Measurements from ENCODE around the gene PNMT. TPM values are rescaled to one million over a fixed set of nuclear protein-coding genes. Genes with fewer than 3 reads are reported as not detected.

The PNMT gene
- total RNA-seq, 2 donors from 2014 or later, result 14.9 to 26.2 TPM

Other genes starting within 250 kb of the PNMT start
- 10 to 100 TPM; 15.9 to 19.0 TPM for gene MED1, start 217.2 kb upstream of the PNMT start, total RNA-seq
- gene CDK12, start 207.0 kb upstream of the PNMT start, total RNA-seq, result 10 to 100 TPM; 15.9 to 18.9 TPM
- not detected for gene NEUROD2, start 60.5 kb upstream of the PNMT start, total RNA-seq
- gene PPP1R1B, start 41.5 kb upstream of the PNMT start, total RNA-seq, result 1 to 10 TPM in 1 of 2 donors, not detected in 1; 6.7 TPM
- gene STARD3, start 31.3 kb upstream of the PNMT start, total RNA-seq, result 10 to 100 TPM; 18.5 to 22.2 TPM
- gene TCAP, start 3.1 kb upstream of the PNMT start, total RNA-seq, result 1,000 to 10,000 TPM; 3,380 to 5,284 TPM
- 10 to 100 TPM; 14.0 to 21.6 TPM for gene PGAP3, start 19.6 kb downstream of the PNMT start, total RNA-seq
- 10 to 100 TPM; 73.5 to 85.5 TPM for gene ERBB2, start 31.6 kb downstream of the PNMT start, total RNA-seq
- gene MIEN1, start 62.1 kb downstream of the PNMT start, total RNA-seq, result 10 to 100 TPM; 77.5 to 77.8 TPM
- gene GRB7, start 69.5 kb downstream of the PNMT start, total RNA-seq, result 1 to 10 TPM; 3.4 to 5.8 TPM
- gene IKZF3, start 195.9 kb downstream of the PNMT start, total RNA-seq, result under 1 TPM; 0.37 to 0.51 TPM
- gene ZPBP2, start 199.7 kb downstream of the PNMT start, total RNA-seq, result not detected

Data from right atrium auricular region (tissue), 2 donors.